ENCODE measurements around the gene UQCC5.
A peak's percentile ranks its signal among the peaks of the same experiment; 100 is the strongest.

UQCC5 gene

GRCh38 chr3:52536369-52537164 lies at the start of gene UQCC5:
UQCC5 (plus strand) TSS chr3:52536605; CDS start chr3:52536756, 151 bp downstream.
- DNase-seq: peak; percentile 76

DNA sequence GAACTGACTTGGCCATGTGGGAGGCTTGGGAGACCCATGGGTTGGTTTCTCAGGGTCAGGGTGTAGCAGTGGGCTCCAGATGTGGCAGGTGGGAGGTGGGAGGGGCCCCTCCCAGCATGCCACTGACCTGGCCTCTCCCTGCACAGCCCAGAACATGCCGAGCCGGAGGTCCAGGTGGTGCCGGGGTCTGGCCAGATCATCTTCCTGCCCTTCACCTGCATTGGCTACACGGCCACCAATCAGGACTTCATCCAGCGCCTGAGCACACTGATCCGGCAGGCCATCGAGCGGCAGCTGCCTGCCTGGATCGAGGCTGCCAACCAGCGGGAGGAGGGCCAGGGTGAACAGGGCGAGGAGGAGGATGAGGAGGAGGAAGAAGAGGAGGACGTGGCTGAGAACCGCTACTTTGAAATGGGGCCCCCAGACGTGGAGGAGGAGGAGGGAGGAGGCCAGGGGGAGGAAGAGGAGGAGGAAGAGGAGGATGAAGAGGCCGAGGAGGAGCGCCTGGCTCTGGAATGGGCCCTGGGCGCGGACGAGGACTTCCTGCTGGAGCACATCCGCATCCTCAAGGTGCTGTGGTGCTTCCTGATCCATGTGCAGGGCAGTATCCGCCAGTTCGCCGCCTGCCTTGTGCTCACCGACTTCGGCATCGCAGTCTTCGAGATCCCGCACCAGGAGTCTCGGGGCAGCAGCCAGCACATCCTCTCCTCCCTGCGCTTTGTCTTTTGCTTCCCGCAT lies 49.2 kb upstream of the UQCC5 start:
- no peak for DNase-seq

DNA sequence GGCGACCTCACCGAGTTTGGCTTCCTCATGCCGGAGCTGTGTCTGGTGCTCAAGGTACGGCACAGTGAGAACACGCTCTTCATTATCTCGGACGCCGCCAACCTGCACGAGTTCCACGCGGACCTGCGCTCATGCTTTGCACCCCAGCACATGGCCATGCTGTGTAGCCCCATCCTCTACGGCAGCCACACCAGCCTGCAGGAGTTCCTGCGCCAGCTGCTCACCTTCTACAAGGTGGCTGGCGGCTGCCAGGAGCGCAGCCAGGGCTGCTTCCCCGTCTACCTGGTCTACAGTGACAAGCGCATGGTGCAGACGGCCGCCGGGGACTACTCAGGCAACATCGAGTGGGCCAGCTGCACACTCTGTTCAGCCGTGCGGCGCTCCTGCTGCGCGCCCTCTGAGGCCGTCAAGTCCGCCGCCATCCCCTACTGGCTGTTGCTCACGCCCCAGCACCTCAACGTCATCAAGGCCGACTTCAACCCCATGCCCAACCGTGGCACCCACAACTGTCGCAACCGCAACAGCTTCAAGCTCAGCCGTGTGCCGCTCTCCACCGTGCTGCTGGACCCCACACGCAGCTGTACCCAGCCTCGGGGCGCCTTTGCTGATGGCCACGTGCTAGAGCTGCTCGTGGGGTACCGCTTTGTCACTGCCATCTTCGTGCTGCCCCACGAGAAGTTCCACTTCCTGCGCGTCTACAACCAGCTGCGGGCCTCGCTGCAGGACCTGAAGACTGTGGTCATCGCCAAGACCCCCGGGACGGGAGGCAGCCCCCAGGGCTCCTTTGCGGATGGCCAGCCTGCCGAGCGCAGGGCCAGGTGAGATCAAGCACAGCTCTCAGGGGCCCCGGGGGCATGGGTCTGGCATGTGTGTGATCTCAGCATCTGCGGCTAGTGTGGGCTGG lies 48.4 kb upstream of the UQCC5 start:
- DNase-seq: no peak

GRCh38 chr3:52488746-52489145 lies 47.7 kb upstream of the UQCC5 start:
- DNase-seq: no peak

DNA sequence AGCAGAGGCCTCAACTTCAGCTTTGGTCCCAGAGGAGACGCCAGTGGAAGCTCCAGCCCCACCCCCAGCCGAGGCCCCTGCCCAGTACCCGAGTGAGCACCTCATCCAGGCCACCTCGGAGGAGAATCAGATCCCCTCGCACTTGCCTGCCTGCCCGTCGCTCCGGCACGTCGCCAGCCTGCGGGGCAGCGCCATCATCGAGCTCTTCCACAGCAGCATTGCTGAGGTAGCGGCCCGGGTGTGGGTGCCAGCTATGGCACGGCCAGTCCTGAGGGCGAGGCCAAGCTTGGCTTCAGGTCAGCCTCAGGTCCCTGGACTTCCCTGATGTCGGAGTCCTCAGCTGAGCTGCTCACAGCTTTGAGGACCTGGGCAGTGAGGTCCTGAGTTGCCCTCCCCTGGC lies 47.0 kb upstream of the UQCC5 start:
- DNase-seq: no peak

GRCh38 chr3:52490035-52490938 lies 46.1 kb upstream of the UQCC5 start:
- DNase-seq: no peak

DNA sequence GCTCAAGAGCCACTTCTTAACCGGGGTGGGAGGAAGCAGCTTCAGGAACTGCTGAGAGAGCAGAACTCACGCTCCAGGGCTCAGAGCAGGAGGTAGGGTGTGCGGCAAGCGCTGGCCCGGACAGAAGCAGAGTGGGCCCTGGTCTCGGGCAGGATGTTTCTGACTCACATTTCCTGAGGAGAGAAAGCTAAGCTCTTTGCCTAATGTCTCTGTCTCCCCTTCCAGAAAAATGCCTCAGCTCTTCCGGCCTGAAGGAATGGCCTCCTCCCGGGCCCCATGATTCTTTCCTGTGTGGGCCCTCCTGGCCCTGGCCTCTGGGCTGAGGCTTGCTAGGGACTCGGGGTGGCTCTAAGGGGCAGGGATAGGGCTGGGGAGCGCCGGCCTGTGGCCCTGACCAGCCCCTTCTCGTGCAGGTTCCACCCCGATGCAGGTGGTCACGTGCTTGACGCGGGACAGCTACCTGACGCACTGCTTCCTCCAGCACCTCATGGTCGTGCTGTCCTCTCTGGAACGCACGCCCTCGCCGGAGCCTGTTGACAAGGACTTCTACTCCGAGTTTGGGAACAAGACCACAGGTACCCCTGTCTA lies 45.4 kb upstream of the UQCC5 start:
- DNase-seq: no peak

DNA sequence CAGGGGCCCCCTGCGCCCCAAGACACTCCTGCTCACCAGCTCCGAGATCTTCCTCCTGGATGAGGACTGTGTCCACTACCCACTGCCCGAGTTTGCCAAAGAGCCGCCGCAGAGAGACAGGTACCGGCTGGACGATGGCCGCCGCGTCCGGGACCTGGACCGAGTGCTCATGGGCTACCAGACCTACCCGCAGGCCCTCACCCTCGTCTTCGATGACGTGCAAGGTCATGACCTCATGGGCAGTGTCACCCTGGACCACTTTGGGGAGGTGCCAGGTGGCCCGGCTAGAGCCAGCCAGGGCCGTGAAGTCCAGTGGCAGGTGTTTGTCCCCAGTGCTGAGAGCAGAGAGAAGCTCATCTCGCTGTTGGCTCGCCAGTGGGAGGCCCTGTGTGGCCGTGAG lies 44.3 kb upstream of the UQCC5 start:
- no peak for DNase-seq

GRCh38 chr3:52493232-52494017 lies 43.0 kb upstream of the UQCC5 start:
- DNase-seq: no peak

GRCh38 chr3:52494445-52494844 lies 42.0 kb upstream of the UQCC5 start:
- DNase-seq: no peak

GRCh38 chr3:52494886-52495495 lies 41.4 kb upstream of the UQCC5 start, which contains the start of gene STAB1:
STAB1 (plus strand) TSS chr3:52495338; CDS start chr3:52495414, 76 bp downstream.
- DNase-seq: no peak

GRCh38 chr3:52495777-52496602 lies 40.4 kb upstream of the UQCC5 start:
- DNase-seq: no peak

DNA sequence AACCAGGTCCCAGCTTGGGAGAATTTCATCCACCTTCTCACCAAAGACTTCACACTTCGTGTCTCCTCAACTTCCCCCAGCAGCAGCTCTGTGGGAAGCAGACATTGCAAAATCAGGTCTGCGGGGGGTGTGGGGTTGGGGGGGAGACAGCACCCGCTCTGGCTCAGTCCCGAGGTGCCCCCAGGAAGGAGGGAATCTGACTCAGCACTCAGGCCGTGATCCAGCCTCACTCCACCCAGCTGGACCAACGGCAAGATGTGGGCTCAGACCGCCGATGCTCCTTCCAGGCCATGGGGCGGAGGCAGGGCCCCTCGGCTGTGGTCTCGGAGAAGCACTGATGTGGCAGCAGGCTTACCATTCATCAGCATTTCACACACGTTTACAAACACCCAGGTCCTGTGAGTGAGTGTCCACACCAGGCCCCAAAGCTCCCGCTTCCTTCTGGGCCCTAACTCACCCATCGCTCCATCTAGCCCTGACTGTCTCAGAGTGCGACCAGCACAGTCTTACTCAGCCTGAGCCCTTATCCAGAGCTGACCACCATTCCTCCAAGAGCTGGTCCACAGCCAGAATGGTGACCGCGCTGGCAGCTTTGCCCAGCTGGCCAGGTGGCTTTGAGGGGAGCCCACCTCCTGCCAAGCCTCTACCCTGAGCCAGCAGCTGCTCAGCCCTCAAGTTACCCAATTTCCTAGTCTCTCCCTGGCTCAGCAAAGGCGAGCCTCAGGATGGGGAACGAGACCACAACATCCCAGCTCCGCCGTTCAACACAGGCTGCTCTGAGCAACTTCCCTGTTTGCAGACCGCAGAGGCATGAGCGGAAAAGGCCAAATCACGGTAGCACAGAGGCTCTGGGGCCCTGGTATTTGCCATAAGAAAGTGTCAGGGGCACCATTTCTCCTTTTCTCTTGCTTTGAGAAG lies 38.0 kb upstream of the UQCC5 start:
- no peak for DNase-seq

DNA sequence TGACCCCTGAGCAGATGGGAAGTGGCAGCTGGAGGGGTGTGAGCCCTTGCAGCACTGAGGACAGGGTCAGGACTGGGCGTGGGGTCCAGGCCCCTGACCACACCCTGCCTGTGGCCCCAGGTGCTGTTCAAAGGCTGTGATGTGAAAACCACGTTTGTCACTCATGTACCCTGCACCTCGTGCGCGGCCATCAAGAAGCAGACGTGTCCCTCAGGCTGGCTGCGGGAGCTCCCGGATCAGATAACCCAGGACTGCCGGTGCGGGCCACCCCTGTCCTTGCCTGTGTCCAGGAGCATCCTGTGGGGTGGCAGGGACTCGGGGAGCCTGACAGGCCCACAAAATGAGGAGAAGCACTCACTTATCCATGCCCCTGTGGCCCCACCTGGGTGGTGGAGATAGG lies 35.4 kb upstream of the UQCC5 start:
- DNase-seq: no peak

GRCh38 chr3:52502001-52502400 lies 34.4 kb upstream of the UQCC5 start:
- DNase-seq: no peak

- no peak for DNase-seq
Measured at GRCh38 chr3:52502808-52503350, 33.5 kb upstream of the UQCC5 start.

DNA sequence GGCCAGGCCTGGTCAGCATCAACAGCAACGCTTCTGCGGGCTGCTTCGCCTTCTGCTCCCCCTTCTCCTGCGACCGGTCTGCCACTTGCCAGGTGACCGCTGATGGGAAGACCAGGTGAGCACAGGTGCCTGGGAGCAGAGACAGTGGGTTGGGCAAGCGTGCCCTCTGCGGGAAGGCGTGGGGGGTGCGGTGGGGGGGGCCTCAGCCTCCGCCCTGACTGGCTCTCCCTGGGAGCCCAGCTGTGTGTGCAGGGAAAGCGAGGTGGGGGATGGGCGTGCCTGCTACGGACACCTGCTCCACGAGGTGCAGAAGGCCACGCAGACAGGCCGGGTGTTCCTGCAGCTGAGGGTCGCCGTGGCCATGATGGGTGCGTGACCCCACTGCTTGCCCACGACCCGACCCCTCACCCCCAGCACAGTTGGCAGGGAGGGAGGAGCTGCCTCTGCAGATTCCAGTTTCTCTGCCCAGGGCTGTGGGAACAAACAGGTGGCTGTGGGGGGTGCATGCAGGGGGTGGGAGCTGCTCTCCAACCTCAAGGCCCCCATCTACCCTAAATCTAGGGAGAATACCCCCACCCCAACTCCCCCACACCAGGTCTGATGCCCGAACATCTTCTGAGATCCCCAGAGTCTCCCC lies 32.5 kb upstream of the UQCC5 start:
- DNase-seq: peak; percentile 20
